GM12878 (cell line): ENCODE data around the gene PCDHGA7. TPM values are rescaled to one million over a fixed set of nuclear protein-coding genes. Genes with fewer than 3 reads are reported as not detected.

Source experiments
- ATAC-seq: fragments of 200-7000 bp; cut with Tn5 transposase; 3 replicates; pipeline ENCODE4 v1.9.1; 2020; ENCODE audit warnings: mild to moderate bottlenecking, moderate library complexity
- BruUV-seq: library from RNA; stranded (reverse); fragments of 400-500 nt; replicated peaks from 2 replicates; lab custom pipeline; 2021; lab: Mats Ljungman, UMichigan
- CTCF ChIA-PET: fragments of 300-600 bp; sonication (Branson Sonifier 250); formaldehyde crosslinking; extraction: SDS; loops from one replicate; lab custom pipeline; 2021; ENCODE audit warnings: inconsistent platforms; lab: Yijun Ruan, JAX
- POLR2A ChIA-PET: fragments of 350-600 bp; formaldehyde crosslinking; extraction: SDS; loops from one replicate; lab custom pipeline; 2021; ENCODE audit warnings: inconsistent platforms; lab: Charles Lee
- RAD21 ChIA-PET: fragments of 300-600 bp; sonication (Branson Sonifier 250); formaldehyde crosslinking; loops from one replicate; lab custom pipeline; 2023; ENCODE audit warnings: antibody characterized with exemption; ENCODE audit not compliant: unreplicated experiment; lab: Charles Lee
- SMC1A ChIA-PET: fragments of 300-600 bp; sonication (Branson Sonifier 250); formaldehyde crosslinking; loops from one replicate; lab custom pipeline; 2023; ENCODE audit not compliant: unreplicated experiment, uncharacterized antibody; lab: Charles Lee
- DNase-seq: peaks from one replicate; pipeline ENCODE4 v3.0.0-alpha.2; 2011; ENCODE audit warnings: low read depth, low spot score
- FAIRE-seq: peaks from 3 replicates; lab custom pipeline; 2011; peaks lifted over from hg19 to GRCh38; lab: Jason Lieb, UNC
- H2AFZ ChIP-seq: 2 replicates; pipeline ENCODE4 v1.6.0; 2011; ENCODE audit warnings: low read depth, low read length, control low read depth; ENCODE audit not compliant: control insufficient read depth
- H3K27ac ChIP-seq: 2 replicates; pipeline ENCODE4 v1.5.1; 2011; ENCODE audit warnings: control low read depth; ENCODE audit not compliant: control insufficient read depth, insufficient read depth
- H3K27me3 ChIP-seq, 2 experiments: replicated peaks in 1 of 2; 2 replicates each; pipeline versions ENCODE4 v1.6.0 to v1.6.1; 2011; ENCODE audit warnings: low read length in 1 of 2; ENCODE audit not compliant: control insufficient read depth in 2 of 2, insufficient read depth in 2 of 2
- H3K36me3 ChIP-seq, 2 experiments: 2 replicates each; pipeline ENCODE4 v1.5.1; 2011; ENCODE audit warnings: low read length in 1 of 2; ENCODE audit not compliant: control insufficient read depth in 2 of 2, insufficient read depth in 2 of 2
- H3K4me1 ChIP-seq: 2 replicates; pipeline ENCODE4 v1.6.1; 2011; ENCODE audit warnings: mild to moderate bottlenecking, low read length, moderate library complexity, mixed read lengths; ENCODE audit not compliant: control insufficient read depth, insufficient read depth
- H3K4me2 ChIP-seq: 2 replicates; pipeline ENCODE4 v1.6.0; 2011; ENCODE audit warnings: control low read depth; ENCODE audit not compliant: control insufficient read depth, insufficient read depth
- H3K4me3 ChIP-seq: fragments of 200-600 bp; sonication (generic); 2 replicates; pipeline ENCODE4 v1.5.1; 2016
- H3K79me2 ChIP-seq: 2 replicates; pipeline ENCODE4 v1.6.0; 2011; ENCODE audit warnings: low read length; ENCODE audit not compliant: control insufficient read depth, insufficient read depth
- H3K9ac ChIP-seq: 2 replicates; pipeline ENCODE4 v1.8.0; 2011; ENCODE audit warnings: low read length, control low read depth, mixed read lengths; ENCODE audit not compliant: control insufficient read depth, insufficient read depth
- H3K9me3 ChIP-seq: replicated peaks from 3 replicates; pipeline ENCODE4 v1.5.1; 2011; ENCODE audit warnings: mild to moderate bottlenecking, low read length; ENCODE audit not compliant: control insufficient read depth, insufficient read depth
- H4K20me1 ChIP-seq: 2 replicates; pipeline ENCODE4 v1.6.0; 2011; ENCODE audit not compliant: control insufficient read depth, insufficient read depth
- HDAC2 ChIP-seq: fragments of 200-600 bp; sonication (generic); IDR thresholded peaks from 2 replicates; pipeline ENCODE4 v1.6.1; 2017
- IRF4 ChIP-seq: IDR thresholded peaks from 2 replicates; pipeline ENCODE4 v1.6.1; 2011; ENCODE audit warnings: low read depth, low read length
- MXI1 ChIP-seq: fragments of 150-350 bp; IDR thresholded peaks from 2 replicates; pipeline ENCODE4 v1.6.1; 2011; ENCODE audit warnings: low read depth, mild to moderate bottlenecking, inconsistent platforms, low read length, improper control_type of control experiment
- POU2F2 ChIP-seq: IDR thresholded peaks from 3 replicates; pipeline ENCODE4 v1.6.1; 2011; ENCODE audit warnings: low read depth, mild to moderate bottlenecking, low read length, borderline replicate concordance
- RAD21 ChIP-seq: IDR thresholded peaks from 2 replicates; pipeline ENCODE4 v1.6.1; 2011; ENCODE audit warnings: mild to moderate bottlenecking, low read depth, low read length, moderate library complexity; ENCODE audit not compliant: insufficient read depth
- RFX5 ChIP-seq: IDR thresholded peaks from 2 replicates; pipeline ENCODE4 v1.6.1; 2011; ENCODE audit warnings: low read depth, low read length, improper control_type of control experiment
- SUZ12 ChIP-seq: fragments of 200-600 bp; sonication (generic); IDR thresholded peaks from one replicate; pipeline ENCODE4 v1.6.1; 2018; ENCODE audit warnings: antibody characterized with exemption, mild to moderate bottlenecking; ENCODE audit not compliant: unreplicated experiment
- ZNF592 ChIP-seq: fragments of 450-650 bp; IDR thresholded peaks from 2 replicates; pipeline ENCODE4 v1.6.1; 2017; ENCODE audit warnings: mild to moderate bottlenecking, moderate library complexity
- WGBS: methylation state at CpG from one replicate; pipeline ENCODE4 v1.1.6; 2016; ENCODE audit warnings: low lambda C conversion rate; ENCODE audit not compliant: insufficient replicate concordance, insufficient coverage; ENCODE audit errors: missing lambda C conversion rate; 5-methylcytosine and 5-hydroxymethylcytosine counted together
- in situ Hi-C: fragments of 300-500 bp; cut with MboI; formaldehyde crosslinking; loops from 9 replicates; pipeline ENCODE4 v1.14.3; 2018; ENCODE audit warnings: mixed read lengths
- intact Hi-C: fragments of 100-400 bp; cut with micrococcal nuclease; formaldehyde crosslinking; loops from one replicate; pipeline ENCODE4 v1.14.2; 2022; ENCODE audit not compliant: unreplicated experiment
- polyA plus RNA-seq, 11 experiments: library from polyadenylated mRNA; depleted of rRNA in 4 of 11; unstranded in 6 of 11; stranded (reverse) in 5 of 11; fragments of >200 nt; fragmentation: Nextera tagmentation in 4 of 11; fragmentation: Illumina TruSeq in 1 of 11; extraction: Ambion mirVana in 4 of 11; extraction: Trizol in 1 of 11; gene quantifications; 1 replicate in 1 of 11; 2 replicates in 10 of 11; pipeline versions ENCODE4 v1.2.1 to v1.2.3, GENCODE V29; 2011 to 2016; ENCODE audit warnings: inconsistent platforms in 2 of 11, missing spikeins in 2 of 11, low read depth in 1 of 11
- total RNA-seq, 4 experiments: library from RNA; depleted of rRNA in 3 of 4; stranded (reverse); fragments of >200 nt in 3 of 4; fragmentation: Illumina TruSeq in 1 of 4; extraction: Trizol in 1 of 4; gene quantifications; 2 replicates each; pipeline versions ENCODE4 v1.2.1 to v1.2.3, GENCODE V29; 2013 to 2021

Gene PCDHGA7
- total and polyA plus RNA-seq, 10 of the 15 experiments (the other 5 are each of a cell fraction or from before 2014, with no cell fraction given) = 0.01 to 0.18 (median 0.08) TPM; not detected in 3

- Histone ChIP-seq H3K36me3 (no peaks in the 10 kb centered on the region), H3K4me3 (no peak within 1 kb of the TSS), H3K4me1 (no peaks in the 10 kb centered on the region), H3K27me3 (no peaks in the 10 kb centered on the region; a peak in 1 of 4 replicates), H3K79me2 (no peaks in the 10 kb centered on the region), H3K9me3 (peaks cover 15% of the 10 kb centered on the region; the same call in 2 of the 3 replicates), H2AFZ (no peak within 1 kb of the TSS), H4K20me1 (no peaks in the 10 kb centered on the region), H3K4me2 (no peak within 1 kb of the TSS), H3K27ac (no peak within 1 kb of the TSS), H3K9ac (no peak within 1 kb of the TSS)
- WGBS = 79% methylated on average over 34 of the region's 34 CpGs
- in situ Hi-C loops (no loop called here), intact Hi-C loops (no loop called here)
- TF ChIP-seq HDAC2 (no peak), SUZ12 (no peak), MXI1 (no peak), RAD21 (no peak), RFX5 (no peak), POU2F2 (no peak), ZNF592 (no peak), IRF4 (no peak)
- DNase-seq = no peak
- ATAC-seq = no peak
- RAD21 ChIA-PET = no interaction called here
- FAIRE-seq = no peak
- POLR2A ChIA-PET = no interaction called here
- BruUV-seq = no TSS peak
- SMC1A ChIA-PET = no interaction called here
- CTCF ChIA-PET = interaction anchor here (1.1 kb wide), 1 partner anchor 146 kb away, joined by 3 read pairs; no protein-coding TSS in a partner anchor
These were observed 18.4 kb upstream of the PCDHGA7 start, which contains the start of gene PCDHGA5 for GRCh38 chr5:141363952-141364660. PCDHGA5 (plus strand) TSS chr5:141364162; CDS start chr5:141364331, 169 bp downstream.
